Osteocyte (in vitro differentiated cells): ENCODE results near the gene MMP25. TPM values are rescaled to one million over a fixed set of nuclear protein-coding genes. Genes with fewer than 3 reads are reported as not detected.
"Not testable (repeated sequence)": the region's sequence is repeated elsewhere in the genome, so short reads cannot be mapped to it uniquely, and the experiment has no call there.

ENCODE experiments used
- DNase-seq: peaks from one replicate; pipeline ENCODE4 v3.0.0; 2021; ENCODE audit warnings: mixed read lengths; ENCODE audit not compliant: unreplicated experiment; ENCODE audit errors: extremely low spot score
- H3K27ac Mint-ChIP-seq: one replicate; pipeline ENCODE4 v1.8.0; 2021; ENCODE audit warnings: mild to moderate bottlenecking, mixed read lengths; ENCODE audit not compliant: unreplicated experiment
- H3K27me3 Mint-ChIP-seq: one replicate; pipeline ENCODE4 v1.8.0; 2021; ENCODE audit warnings: mixed read lengths; ENCODE audit not compliant: unreplicated experiment
- H3K36me3 Mint-ChIP-seq: one replicate; pipeline ENCODE4 v1.8.0; 2021; ENCODE audit warnings: mixed read lengths; ENCODE audit not compliant: unreplicated experiment
- H3K4me1 Mint-ChIP-seq: one replicate; pipeline ENCODE4 v1.8.0; 2021; ENCODE audit warnings: mixed read lengths; ENCODE audit not compliant: unreplicated experiment
- H3K4me3 Mint-ChIP-seq: one replicate; pipeline ENCODE4 v1.8.0; 2021; ENCODE audit warnings: mild to moderate bottlenecking, moderate library complexity, mixed read lengths; ENCODE audit not compliant: unreplicated experiment
- H3K9me3 Mint-ChIP-seq: one replicate; pipeline ENCODE4 v1.8.0; 2021; ENCODE audit warnings: mixed read lengths; ENCODE audit not compliant: unreplicated experiment
- CTCF ChIP-seq: fragments of 200-600 bp; sonication (generic); IDR thresholded peaks from 2 replicates; pipeline ENCODE4 v1.5.0; 2021; ENCODE audit warnings: antibody characterized with exemption, mild to moderate bottlenecking, moderate library complexity
- total RNA-seq: library from RNA; stranded (reverse); gene quantifications from 2 replicates; pipeline ENCODE4 v1.2.1, GENCODE V29; 2021

The MMP25 gene
- total RNA-seq, 1 donor from 2014 or later: 3.0 TPM

- Mint-ChIP-seq H3K27ac (no peak overlapping the region), H3K36me3 (peaks cover 6% of the 10 kb centered on the region), H3K4me1 (peaks cover 2% of the 10 kb centered on the region), H3K4me3 (no peak overlapping the region), H3K9me3 (no peaks in the 10 kb centered on the region), H3K27me3 (peaks cover 18% of the 10 kb centered on the region)
- no peak for TF ChIP-seq CTCF
- no peak for DNase-seq
Measured at GRCh38 chr16:3051009-3051408, 4.6 kb downstream of the MMP25 start.

- no peak overlapping the region for H3K4me3 Mint-ChIP-seq
- no peak for DNase-seq
- no peak overlapping the region for H3K27ac Mint-ChIP-seq
Measured at GRCh38 chr16:3051494-3051893, 5.1 kb downstream of the MMP25 start.

GRCh38 chr16:3052571-3053329 is 6.4 kb downstream of the MMP25 start:
- H3K36me3 Mint-ChIP-seq, H3K9me3 Mint-ChIP-seq, H3K4me3 Mint-ChIP-seq, H3K4me1 Mint-ChIP-seq, H3K27ac Mint-ChIP-seq, DNase-seq: not testable (repeated sequence)
- H3K27me3 Mint-ChIP-seq: peaks cover 15% of the 10 kb centered on the region

More at GRCh38 chr16:3051494-3051893, 5.1 kb downstream of the MMP25 start:
- Mint-ChIP-seq H3K27me3 (peaks cover 18% of the 10 kb centered on the region), H3K4me1 (peaks cover 2% of the 10 kb centered on the region), H3K36me3 (peaks cover 6% of the 10 kb centered on the region), H3K9me3 (no peaks in the 10 kb centered on the region)
- TF ChIP-seq CTCF: no peak

GRCh38 chr16:3053330-3053710 is 7.0 kb downstream of the MMP25 start:
- H3K9me3 Mint-ChIP-seq: not testable (repeated sequence)

GRCh38 chr16:3054965-3055733 is 8.8 kb downstream of the MMP25 start:
- H3K27me3 Mint-ChIP-seq: peaks cover 6% of the 10 kb centered on the region
- no peak for DNase-seq
- H3K9me3 Mint-ChIP-seq: no peaks in the 10 kb centered on the region
- peaks cover 13% of the 10 kb centered on the region for H3K4me1 Mint-ChIP-seq
- H3K4me3 Mint-ChIP-seq: no peak overlapping the region
- H3K36me3 Mint-ChIP-seq: peaks cover 6% of the 10 kb centered on the region
- no peak overlapping the region for H3K27ac Mint-ChIP-seq
- TF ChIP-seq CTCF: no peak

More at GRCh38 chr16:3053330-3053710, 7.0 kb downstream of the MMP25 start:
- DNase-seq, H3K4me1 Mint-ChIP-seq, H3K4me3 Mint-ChIP-seq, H3K27ac Mint-ChIP-seq, H3K27me3 Mint-ChIP-seq, H3K36me3 Mint-ChIP-seq: not testable (repeated sequence)

GRCh38 chr16:3055734-3056115 is 9.4 kb downstream of the MMP25 start:
- not testable (repeated sequence) for H3K9me3 Mint-ChIP-seq, H3K36me3 Mint-ChIP-seq, DNase-seq, H3K27ac Mint-ChIP-seq, H3K4me3 Mint-ChIP-seq, H3K27me3 Mint-ChIP-seq
- H3K4me1 Mint-ChIP-seq: peaks cover 15% of the 10 kb centered on the region
